VCaP (cell line): ENCODE results near the gene SEPTIN1.

ENCODE experiments used
- H3K27ac ChIP-seq: fragments of 450-650 bp; 2 replicates; pipeline ENCODE4 v1.5.1; 2017
- CTCF ChIP-seq: fragments of 450-650 bp; conservative IDR thresholded peaks from 2 replicates; pipeline ENCODE4 v1.5.1; 2017; ENCODE audit warnings: mild to moderate bottlenecking, moderate library complexity

Gene SEPTIN1

DNA sequence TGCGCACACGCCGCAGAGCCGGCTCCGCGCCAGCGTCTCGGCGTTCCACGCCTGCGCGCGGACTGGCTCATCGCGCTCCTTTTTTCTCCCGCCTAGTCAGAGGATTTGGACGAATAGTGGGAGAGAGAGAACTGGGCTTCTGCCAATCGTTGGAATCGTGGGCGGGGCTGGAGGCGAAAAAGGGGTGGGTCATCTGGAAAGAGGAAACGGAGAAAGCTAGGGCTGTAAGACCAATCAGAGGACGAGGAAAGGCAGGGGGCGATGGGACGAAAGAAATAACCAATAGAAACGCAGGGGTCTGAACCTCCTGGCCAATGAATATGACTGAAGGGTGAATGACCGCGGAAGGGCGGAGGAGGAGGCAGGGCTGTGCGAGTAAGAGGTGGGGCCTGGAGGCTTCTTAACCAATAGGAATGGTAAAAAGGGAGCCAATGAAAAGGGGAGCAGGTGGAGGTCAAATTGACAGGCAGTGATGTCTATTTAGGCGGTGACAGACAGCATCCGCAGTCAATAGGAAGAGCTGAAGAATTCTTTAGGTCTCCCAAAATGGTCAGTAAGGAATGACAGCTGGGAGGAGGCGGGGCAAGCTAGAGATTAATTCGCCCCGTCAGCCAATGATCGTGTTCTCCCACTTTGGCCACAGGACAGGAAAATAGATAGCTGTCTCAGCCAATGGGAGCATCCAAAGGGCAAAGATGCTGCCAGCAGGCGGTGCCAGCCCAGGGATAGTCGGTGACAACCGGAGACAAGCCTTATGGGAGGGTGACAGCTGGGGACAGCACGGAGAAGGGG is 11.7 kb downstream of the SEPTIN1 start, which contains the start of gene TBC1D10B:
Gene TBC1D10B, minus strand, starts transcription at position 39 of the 792 bp plus-strand sequence. CDS start 311 bp downstream, outside the sequence.
- H3K27ac ChIP-seq = peak within 1 kb of the TSS; percentile 81
- TF ChIP-seq CTCF = no peak

DNA sequence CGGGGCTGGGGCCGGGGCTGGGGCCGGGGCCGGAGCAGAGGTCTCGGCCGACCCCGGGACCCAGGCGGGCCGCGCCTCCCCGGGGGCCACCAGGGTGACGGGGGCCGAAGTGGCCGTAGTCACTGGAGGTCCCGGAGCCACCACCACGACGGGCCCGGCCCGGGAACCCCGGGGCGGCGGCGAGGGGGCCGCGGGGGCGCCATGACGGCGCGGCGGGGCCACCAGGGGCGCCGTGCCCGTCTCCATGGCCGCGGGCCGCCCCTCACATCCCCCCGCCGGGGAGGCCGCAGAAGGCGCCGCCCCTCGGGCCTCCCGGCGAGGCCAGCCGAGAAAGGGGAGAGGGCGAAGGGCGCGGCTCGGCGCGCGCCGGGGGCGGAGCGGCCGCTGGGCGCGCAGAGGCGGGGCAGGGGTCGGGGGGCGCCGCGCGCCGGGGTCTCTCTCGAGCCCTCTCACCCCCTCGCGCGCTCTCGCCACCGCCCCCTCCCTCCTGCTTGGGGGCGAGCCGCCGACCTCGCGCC is 12.4 kb downstream of the SEPTIN1 start:
- TF ChIP-seq CTCF = peak; percentile 13; the same call in 1 of the 2 replicates
- peak overlapping the region; percentile 81 for H3K27ac ChIP-seq

DNA sequence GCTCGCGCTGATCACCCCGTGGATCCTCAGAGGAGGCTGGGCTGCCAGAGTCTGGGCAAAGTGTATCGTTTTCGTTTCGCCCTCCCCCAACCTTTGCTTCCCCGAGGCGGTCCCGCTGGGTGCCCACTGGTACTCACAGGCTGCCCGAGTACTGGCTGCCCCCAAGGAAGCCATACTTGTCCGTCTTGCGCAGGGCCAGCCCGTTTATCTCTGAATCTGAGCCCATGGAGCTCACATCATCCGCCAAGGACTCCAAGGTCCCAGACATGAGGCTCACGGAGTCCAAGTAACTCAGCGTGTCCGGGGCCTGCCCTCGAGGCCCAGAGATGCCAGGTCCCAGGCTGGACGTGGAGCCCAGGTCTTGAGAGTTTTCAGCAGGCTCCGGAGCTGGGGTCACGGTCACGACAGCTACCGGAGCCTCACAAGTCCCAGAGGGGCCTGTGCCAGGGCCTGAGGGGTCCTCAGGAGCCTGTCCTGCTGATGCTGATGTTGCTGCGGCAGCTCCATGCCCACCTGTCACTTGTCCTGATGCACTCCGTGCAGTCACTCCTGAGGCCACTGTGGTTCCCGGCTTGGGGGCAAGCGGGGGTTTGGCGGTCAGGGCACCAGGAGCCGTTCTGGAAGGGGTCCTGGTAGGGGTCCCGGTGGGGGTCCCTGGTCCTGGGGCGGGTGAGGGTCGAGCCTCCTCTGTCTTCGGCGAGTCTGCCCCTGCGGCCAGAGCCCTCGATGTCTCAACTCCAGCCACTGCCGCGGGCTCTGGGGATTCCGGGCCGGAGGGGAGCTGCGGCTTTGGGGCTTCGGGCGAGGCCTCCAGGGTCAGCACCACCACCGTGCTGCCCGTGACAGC is 13.0 kb downstream of the SEPTIN1 start:
- no peak for TF ChIP-seq CTCF
- H3K27ac ChIP-seq = peak overlapping the region; percentile 81

DNA sequence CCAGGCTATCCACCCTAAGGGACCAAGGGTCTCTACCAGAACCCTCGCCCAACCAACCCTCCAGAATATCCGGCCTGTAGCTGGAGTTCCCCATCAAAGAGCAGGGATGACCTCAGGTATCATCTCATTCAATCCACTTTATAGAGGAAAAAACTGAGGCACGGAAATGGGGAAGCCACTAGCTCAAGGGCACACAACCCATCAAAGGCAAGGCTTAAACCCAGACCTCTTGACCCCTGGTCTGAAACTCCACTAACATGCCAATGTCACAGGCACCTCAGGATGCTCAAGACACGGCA is 13.6 kb downstream of the SEPTIN1 start:
- TF ChIP-seq CTCF = no peak
- H3K27ac ChIP-seq = peak overlapping the region; percentile 81; the same call in 1 of the 2 replicates

GRCh38 chr16:30368122-30368791 is 14.1 kb downstream of the SEPTIN1 start:
- no peak for TF ChIP-seq CTCF
- H3K27ac ChIP-seq = peak overlapping the region; percentile 81; the same call in 1 of the 2 replicates

GRCh38 chr16:30367349-30368009 is 14.9 kb downstream of the SEPTIN1 start:
- H3K27ac ChIP-seq = no peak overlapping the region; the same call in 1 of the 2 replicates
- TF ChIP-seq CTCF = no peak
